Mesodermal cell (in vitro differentiated cells): ENCODE measurements around the gene NIPA2. TPM values are rescaled to one million over a fixed set of nuclear protein-coding genes. Genes with fewer than 3 reads are reported as not detected.
"Not testable (repeated sequence)": the region's sequence is repeated elsewhere in the genome, so short reads cannot be mapped to it uniquely, and the experiment has no call there.

ENCODE experiments used
- H3K27ac ChIP-seq: 2 replicates; pipeline ENCODE4 v1.7.0; 2013; ENCODE audit warnings: mild to moderate bottlenecking, low read depth, low read length, moderate library complexity; ENCODE audit not compliant: severe bottlenecking
- H3K36me3 ChIP-seq: 2 replicates; pipeline ENCODE4 v1.7.1; 2013; ENCODE audit warnings: mild to moderate bottlenecking, low read length, moderate library complexity; ENCODE audit not compliant: control insufficient read depth, insufficient read depth
- H3K4me1 ChIP-seq: one replicate; pipeline ENCODE4 v1.7.1; 2013; ENCODE audit warnings: mild to moderate bottlenecking, low read length; ENCODE audit not compliant: insufficient read depth, control insufficient read depth, poor library complexity, severe bottlenecking
- H3K4me3 ChIP-seq: 2 replicates; pipeline ENCODE4 v1.7.0; 2013; ENCODE audit warnings: low read length, control low read depth, mild to moderate bottlenecking; ENCODE audit not compliant: insufficient read depth, poor library complexity, severe bottlenecking; ENCODE audit errors: extremely low read depth
- H3K9me3 ChIP-seq: 2 replicates; pipeline ENCODE4 v1.7.1; 2013; ENCODE audit warnings: mild to moderate bottlenecking, low read length, moderate library complexity; ENCODE audit not compliant: control insufficient read depth
- WGBS, 2 experiments: methylation state at CpG; one replicate each; pipeline ENCODE4 v1.1.5; 2013; ENCODE audit warnings: missing lambda C conversion rate in 2 of 2; ENCODE audit not compliant: insufficient coverage in 2 of 2; 5-methylcytosine and 5-hydroxymethylcytosine counted together
- polyA plus RNA-seq, 2 experiments: library from polyadenylated mRNA; stranded (reverse); fragments of 50-300 nt; gene quantifications; one replicate each; pipeline ENCODE4 v1.2.3, GENCODE V29; 2013

NIPA2 gene
- polyA plus RNA-seq (2013, experiment 1 of 2) = 53.4 TPM
- 52.9 TPM for polyA plus RNA-seq (2013, experiment 2 of 2)

GRCh38 chr15:22838292-22839042, at the start of gene NIPA2:
NIPA2 (plus strand) TSS chr15:22838666; CDS start chr15:22851732, 13,066 bp downstream.
- H3K27ac ChIP-seq = peak within 1 kb of the TSS; percentile 95
- 0 to 1% methylated on average over 65 to 68 of the region's 83 CpGs for WGBS, 2 experiments

GRCh38 chr15:22794063-22794462, 44.4 kb upstream of the NIPA2 start:
- peaks cover 7% of the 10 kb centered on the region for H3K9me3 ChIP-seq
- 93% methylated on average over 3 to 4 of the region's 4 CpGs for WGBS, 2 experiments
- peaks cover 5% of the 10 kb centered on the region for H3K36me3 ChIP-seq
- H3K27ac ChIP-seq = no peak overlapping the region
- no peak overlapping the region for H3K4me3 ChIP-seq
- H3K4me1 ChIP-seq = no peaks in the 10 kb centered on the region

More at GRCh38 chr15:22838292-22839042, at the start of gene NIPA2:
- peak within 1 kb of the TSS; percentile 91 for H3K4me3 ChIP-seq
- H3K9me3 ChIP-seq = no peaks in the 10 kb centered on the region
- peaks cover 27% of the 10 kb centered on the region for H3K36me3 ChIP-seq
- peaks cover 10% of the 10 kb centered on the region for H3K4me1 ChIP-seq

DNA sequence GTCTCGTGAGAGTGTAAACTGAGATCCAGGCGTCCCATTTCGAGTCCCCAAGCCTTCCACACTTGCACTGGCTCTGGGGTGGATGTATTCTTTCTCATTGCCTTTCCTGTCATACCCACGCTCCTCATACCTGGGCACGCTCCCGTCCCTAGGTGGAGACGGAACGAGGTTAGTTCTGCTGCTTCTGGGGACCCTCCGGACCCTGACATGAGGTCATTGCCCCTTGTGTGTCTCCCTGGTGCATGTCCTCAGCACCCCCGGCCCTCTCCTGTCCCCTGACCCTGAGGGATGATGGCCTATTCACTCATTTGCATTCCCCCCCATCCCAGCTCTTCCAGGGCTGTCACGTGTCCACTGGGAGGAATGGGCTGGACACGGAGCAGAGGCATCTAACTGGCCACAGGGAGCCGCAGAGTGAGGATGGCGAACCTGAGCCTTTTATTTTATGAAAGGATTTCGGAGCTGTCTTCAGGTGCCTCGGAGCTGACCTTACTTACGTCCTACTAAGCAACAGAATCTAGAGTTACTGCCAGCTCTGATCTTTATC, 43.8 kb upstream of the NIPA2 start:
- Histone ChIP-seq H3K9me3 (peaks cover 2% of the 10 kb centered on the region), H3K4me3 (no peak overlapping the region), H3K4me1 (no peaks in the 10 kb centered on the region), H3K27ac (no peak overlapping the region), H3K36me3 (no peaks in the 10 kb centered on the region)
- WGBS, 2 experiments = 87 to 93% methylated on average over 16 of the region's 17 CpGs

GRCh38 chr15:22795206-22796063, 43.0 kb upstream of the NIPA2 start:
- Histone ChIP-seq H3K9me3 (no peaks in the 10 kb centered on the region), H3K4me1 (no peaks in the 10 kb centered on the region), H3K4me3 (no peak overlapping the region), H3K36me3 (no peaks in the 10 kb centered on the region), H3K27ac (no peak overlapping the region)
- WGBS, 2 experiments = 92 to 94% methylated on average over 16 to 17 of the region's 20 CpGs

GRCh38 chr15:22796079-22796478, 42.4 kb upstream of the NIPA2 start:
- H3K4me1 ChIP-seq = no peaks in the 10 kb centered on the region
- no peak overlapping the region for H3K27ac ChIP-seq
- no peak overlapping the region for H3K4me3 ChIP-seq
- no peaks in the 10 kb centered on the region for H3K9me3 ChIP-seq
- no peaks in the 10 kb centered on the region for H3K36me3 ChIP-seq

GRCh38 chr15:22799902-22800301, 38.6 kb upstream of the NIPA2 start:
- 100% methylated on average over 1 of the region's 2 CpGs for WGBS, 2 experiments
- Histone ChIP-seq H3K27ac (no peak overlapping the region), H3K4me3 (no peak overlapping the region), H3K36me3 (no peaks in the 10 kb centered on the region), H3K4me1 (no peaks in the 10 kb centered on the region), H3K9me3 (no peaks in the 10 kb centered on the region)

- WGBS, 2 experiments = 94 to 96% methylated on average over 6 of the region's 10 CpGs
- H3K36me3 ChIP-seq, H3K4me1 ChIP-seq, H3K4me3 ChIP-seq, H3K9me3 ChIP-seq, H3K27ac ChIP-seq: not testable (repeated sequence)
These were observed 35.5 kb upstream of the NIPA2 start for GRCh38 chr15:22803006-22803405.

DNA sequence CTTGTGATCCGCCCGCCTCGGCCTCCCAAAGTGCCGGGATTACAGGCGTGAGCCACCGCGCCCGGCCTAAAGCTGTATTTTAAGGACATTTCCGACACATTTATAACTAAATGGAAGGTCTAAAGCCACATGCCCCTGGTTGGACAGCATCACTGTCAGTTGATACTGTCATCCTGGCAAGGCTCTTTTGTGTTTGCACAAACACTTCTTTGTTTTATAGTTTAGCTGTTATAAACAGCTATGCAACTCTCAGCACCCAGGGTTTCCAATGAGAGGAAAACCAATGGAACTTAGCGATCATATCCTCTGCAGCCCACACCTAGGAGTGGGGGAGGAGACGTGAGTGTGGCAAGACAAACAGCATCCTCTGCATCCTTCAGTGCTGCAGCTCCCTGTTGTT, 32.3 kb upstream of the NIPA2 start:
- no peak overlapping the region for H3K27ac ChIP-seq
- no peaks in the 10 kb centered on the region for H3K9me3 ChIP-seq
- H3K4me3 ChIP-seq = no peak overlapping the region
- H3K36me3 ChIP-seq = no peaks in the 10 kb centered on the region
- H3K4me1 ChIP-seq = no peaks in the 10 kb centered on the region
- 86 to 99% methylated on average over 8 to 11 of the region's 11 CpGs for WGBS, 2 experiments

DNA sequence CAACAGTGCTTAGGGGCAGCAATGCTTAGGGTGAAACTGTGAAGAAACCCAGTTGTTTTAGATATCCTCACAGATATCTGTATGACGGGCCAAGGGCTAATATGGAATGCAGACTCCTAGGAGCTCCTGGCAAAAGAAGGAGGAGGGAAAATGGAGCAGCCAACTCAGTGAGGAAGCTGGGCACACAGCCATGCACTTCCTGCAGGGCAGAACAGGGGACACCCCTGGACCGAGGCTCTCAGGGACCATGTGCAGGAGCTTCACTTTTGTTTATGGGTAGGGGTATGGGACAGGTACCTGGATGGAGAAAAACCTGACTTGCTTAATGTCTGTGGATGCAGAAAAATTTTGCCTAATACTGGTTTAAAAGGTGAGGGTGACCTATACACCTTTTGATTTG, 31.8 kb upstream of the NIPA2 start:
- Histone ChIP-seq H3K27ac (no peak overlapping the region), H3K9me3 (no peaks in the 10 kb centered on the region), H3K4me1 (no peaks in the 10 kb centered on the region), H3K4me3 (no peak overlapping the region), H3K36me3 (no peaks in the 10 kb centered on the region)
- 92 to 95% methylated on average over 2 of the region's 2 CpGs for WGBS, 2 experiments

GRCh38 chr15:22807831-22808230, 30.6 kb upstream of the NIPA2 start:
- H3K36me3 ChIP-seq, H3K27ac ChIP-seq, H3K4me1 ChIP-seq, H3K9me3 ChIP-seq, H3K4me3 ChIP-seq: not testable (repeated sequence)
- WGBS, 2 experiments = 95% methylated on average over 6 to 7 of the region's 9 CpGs
